ENCODE measurements around the gene MTF1.
A peak's percentile ranks its signal among the peaks of the same experiment; 100 is the strongest.

DNA sequence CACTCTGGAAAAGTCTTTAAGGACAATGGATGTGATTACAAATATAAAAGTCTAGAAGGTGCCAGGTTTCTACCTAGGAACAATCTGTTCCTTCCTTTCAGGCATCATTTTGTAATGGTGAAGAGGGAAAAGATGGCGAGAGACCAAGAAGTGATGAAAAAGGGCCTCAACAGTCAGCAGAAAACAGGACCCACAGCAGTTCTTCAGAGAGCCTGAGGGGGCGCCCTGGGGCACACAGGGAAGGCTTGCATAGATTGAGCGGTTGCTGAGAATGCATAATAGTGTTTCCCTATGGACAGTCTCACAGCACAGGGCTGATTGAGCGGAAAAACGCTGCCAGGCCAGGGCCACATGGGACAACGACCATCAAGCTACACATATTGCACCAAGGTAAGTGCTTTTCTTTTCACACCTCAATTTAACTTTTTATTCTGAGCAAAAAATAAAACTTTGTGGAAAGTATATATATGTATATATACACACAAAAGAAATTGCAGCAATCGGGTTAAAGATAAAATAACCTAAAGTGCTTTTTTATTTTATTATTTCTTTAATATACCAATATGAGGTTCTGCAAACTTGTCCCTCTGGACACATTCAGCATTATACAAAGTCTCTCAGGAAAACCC lies 48.3 kb downstream of the MTF1 start:
- TF ChIP-seq, protein P1, sequence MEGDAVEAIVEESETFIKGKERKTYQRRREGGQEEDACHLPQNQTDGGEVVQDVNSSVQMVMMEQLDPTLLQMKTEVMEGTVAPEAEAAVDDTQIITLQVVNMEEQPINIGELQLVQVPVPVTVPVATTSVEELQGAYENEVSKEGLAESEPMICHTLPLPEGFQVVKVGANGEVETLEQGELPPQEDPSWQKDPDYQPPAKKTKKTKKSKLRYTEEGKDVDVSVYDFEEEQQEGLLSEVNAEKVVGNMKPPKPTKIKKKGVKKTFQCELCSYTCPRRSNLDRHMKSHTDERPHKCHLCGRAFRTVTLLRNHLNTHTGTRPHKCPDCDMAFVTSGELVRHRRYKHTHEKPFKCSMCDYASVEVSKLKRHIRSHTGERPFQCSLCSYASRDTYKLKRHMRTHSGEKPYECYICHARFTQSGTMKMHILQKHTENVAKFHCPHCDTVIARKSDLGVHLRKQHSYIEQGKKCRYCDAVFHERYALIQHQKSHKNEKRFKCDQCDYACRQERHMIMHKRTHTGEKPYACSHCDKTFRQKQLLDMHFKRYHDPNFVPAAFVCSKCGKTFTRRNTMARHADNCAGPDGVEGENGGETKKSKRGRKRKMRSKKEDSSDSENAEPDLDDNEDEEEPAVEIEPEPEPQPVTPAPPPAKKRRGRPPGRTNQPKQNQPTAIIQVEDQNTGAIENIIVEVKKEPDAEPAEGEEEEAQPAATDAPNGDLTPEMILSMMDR (IDR thresholded peaks at IDR 0.05) = peak in 3 of 4 experiments; percentile 35 to 56 (median 37)
- TF ChIP-seq POLR2A (IDR thresholded peaks at IDR 0.05) = no peak

Data from prostate gland (tissue), 2 donors.